ENCODE data around the gene PTPRD.
A peak's percentile ranks its signal among the peaks of the same experiment; 100 is the strongest.

The PTPRD gene

GRCh38 chr9:8649807-8650206, 1963.0 kb downstream of the PTPRD start:
- no peak for DNase-seq

GRCh38 chr9:8649160-8649559, 1963.6 kb downstream of the PTPRD start:
- DNase-seq: no peak

GRCh38 chr9:8648271-8648845, 1964.4 kb downstream of the PTPRD start:
- DNase-seq: no peak

- DNase-seq: no peak
These were observed 1965.0 kb downstream of the PTPRD start for GRCh38 chr9:8647824-8648223.

- no peak for DNase-seq
These were observed 1968.2 kb downstream of the PTPRD start for GRCh38 chr9:8644571-8644970.

GRCh38 chr9:8643896-8644295, 1968.9 kb downstream of the PTPRD start:
- no peak for DNase-seq

GRCh38 chr9:8643464-8643863, 1969.3 kb downstream of the PTPRD start:
- DNase-seq: no peak

- no peak for DNase-seq
These were observed 1972.0 kb downstream of the PTPRD start for GRCh38 chr9:8640761-8641160.

GRCh38 chr9:8637626-8638025, 1975.2 kb downstream of the PTPRD start:
- no peak for DNase-seq

- no peak for DNase-seq
These were observed 1979.0 kb downstream of the PTPRD start for GRCh38 chr9:8633784-8634183.

GRCh38 chr9:8632493-8632892, 1980.3 kb downstream of the PTPRD start:
- no peak for DNase-seq

GRCh38 chr9:8628791-8629190, 1984.0 kb downstream of the PTPRD start:
- no peak for DNase-seq

- peak; percentile 6 for DNase-seq
These were observed 1984.7 kb downstream of the PTPRD start for GRCh38 chr9:8627976-8628679.

- no peak for DNase-seq
These were observed 1989.9 kb downstream of the PTPRD start for GRCh38 chr9:8622871-8623270.

- DNase-seq: no peak
These were observed 1990.5 kb downstream of the PTPRD start for GRCh38 chr9:8622222-8622802.

- DNase-seq: no peak
These were observed 1991.4 kb downstream of the PTPRD start for GRCh38 chr9:8621416-8621815.

GRCh38 chr9:8616414-8616813, 1996.4 kb downstream of the PTPRD start:
- no peak for DNase-seq

- DNase-seq: no peak
These were observed 1997.8 kb downstream of the PTPRD start for GRCh38 chr9:8614926-8615440.

GRCh38 chr9:8613346-8613825, 1999.4 kb downstream of the PTPRD start:
- DNase-seq: no peak

GRCh38 chr9:8611153-8611552, 2001.6 kb downstream of the PTPRD start:
- no peak for DNase-seq

GRCh38 chr9:8610256-8610655, 2002.5 kb downstream of the PTPRD start:
- no peak for DNase-seq

- no peak for DNase-seq
These were observed 2007.7 kb downstream of the PTPRD start for GRCh38 chr9:8605096-8605495.

- no peak for DNase-seq
These were observed 2008.6 kb downstream of the PTPRD start for GRCh38 chr9:8604201-8604600.
